ENCODE data around the gene USP9X.

DNA sequence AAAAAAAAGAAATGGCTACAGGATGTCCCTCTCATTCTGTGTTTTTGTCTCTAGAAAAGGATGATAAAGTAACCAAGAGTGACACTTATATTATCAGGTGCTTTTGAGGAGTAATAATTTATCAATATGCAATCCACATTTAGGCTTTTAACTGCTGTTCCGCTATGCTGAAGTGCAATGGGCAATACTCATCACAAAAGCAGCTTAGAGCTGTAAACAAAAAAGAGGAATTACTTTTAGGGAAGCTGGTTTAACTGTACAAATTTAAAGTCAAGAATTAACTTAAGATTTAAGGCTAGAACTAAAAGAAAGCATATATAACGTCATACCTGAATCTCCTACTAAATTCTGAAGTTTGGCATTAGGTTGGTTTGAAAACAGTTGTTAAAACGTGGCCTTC, 155.3 kb downstream of the USP9X start:
- TF ChIP-seq ZNF274 (IDR thresholded peaks at IDR 0.05; ENCODE audit: low read depth, low read length) (no peak), SUZ12 (IDR thresholded peaks at IDR 0.05; ENCODE audit: extremely low read depth, insufficient read depth, insufficient read length) (no peak)
